AML-193 (cell line): Measurements from ENCODE around the gene ZFHX2.
A peak's percentile ranks its signal among the peaks of the same experiment; 100 is the strongest.
"Not testable (repeated sequence)": the region's sequence is repeated elsewhere in the genome, so short reads cannot be mapped to it uniquely, and the experiment has no call there.

Experiments
- DNase-seq, 2 experiments: peaks; one replicate each; lab custom pipeline; 2025; lab: John Stamatoyannopoulos, UW

Gene ZFHX2

GRCh38 chr14:23539248-23540140, 12.1 kb downstream of the ZFHX2 start:
- DNase-seq = peak; percentile 16 to 38

GRCh38 chr14:23538785-23539184, 12.8 kb downstream of the ZFHX2 start:
- no peak for DNase-seq

GRCh38 chr14:23538050-23538718, 13.4 kb downstream of the ZFHX2 start:
- DNase-seq = no peak

- no peak for DNase-seq
These were observed 14.1 kb downstream of the ZFHX2 start for GRCh38 chr14:23537351-23538049.

- not testable (repeated sequence) for DNase-seq
These were observed 14.7 kb downstream of the ZFHX2 start for GRCh38 chr14:23536906-23537305.

GRCh38 chr14:23536494-23536893, 15.1 kb downstream of the ZFHX2 start:
- DNase-seq = no peak

GRCh38 chr14:23535943-23536342, 15.6 kb downstream of the ZFHX2 start:
- no peak for DNase-seq

GRCh38 chr14:23533652-23534435, 17.7 kb downstream of the ZFHX2 start:
- no peak for DNase-seq

GRCh38 chr14:23532658-23533057, 18.9 kb downstream of the ZFHX2 start:
- no peak for DNase-seq

- no peak for DNase-seq
These were observed 20.2 kb downstream of the ZFHX2 start for GRCh38 chr14:23531391-23531790.

GRCh38 chr14:23530375-23531055, 21.1 kb downstream of the ZFHX2 start:
- no peak for DNase-seq

- DNase-seq = no peak
These were observed 22.5 kb downstream of the ZFHX2 start for GRCh38 chr14:23529016-23529415.

GRCh38 chr14:23528555-23528954, 23.0 kb downstream of the ZFHX2 start:
- DNase-seq = no peak

- DNase-seq = no peak
These were observed 26.0 kb downstream of the ZFHX2 start for GRCh38 chr14:23525611-23526010.

- DNase-seq = no peak
These were observed 26.6 kb downstream of the ZFHX2 start for GRCh38 chr14:23524954-23525353.

- DNase-seq = no peak
These were observed 28.1 kb downstream of the ZFHX2 start for GRCh38 chr14:23523229-23524016.

- DNase-seq = no peak
These were observed 28.8 kb downstream of the ZFHX2 start for GRCh38 chr14:23522643-23523198.

GRCh38 chr14:23521785-23522640, 29.6 kb downstream of the ZFHX2 start:
- DNase-seq = no peak

GRCh38 chr14:23520899-23521533, 30.5 kb downstream of the ZFHX2 start:
- DNase-seq = no peak
